Measurements from ENCODE around the gene MOK.

- no peak for TF ChIP-seq CTCF (IDR thresholded peaks at IDR 0.05)
- no peak for TF ChIP-seq POLR2A (IDR thresholded peaks at IDR 0.05)
- no peak for TF ChIP-seq POLR2AphosphoS5 (IDR thresholded peaks at IDR 0.05; ENCODE audit: insufficient read depth in 1 of 2, low read depth in 1 of 2)
Measured at GRCh38 chr14:102342238-102342637, 37.3 kb upstream of the MOK start.

All from vagina (tissue), 2 donors.